ENCODE measurements around the gene YBX2. TPM values are rescaled to one million over a fixed set of nuclear protein-coding genes. Genes with fewer than 3 reads are reported as not detected.

Gene YBX2
- total RNA-seq, 1 experiment from 2014 or later = not detected

DNA sequence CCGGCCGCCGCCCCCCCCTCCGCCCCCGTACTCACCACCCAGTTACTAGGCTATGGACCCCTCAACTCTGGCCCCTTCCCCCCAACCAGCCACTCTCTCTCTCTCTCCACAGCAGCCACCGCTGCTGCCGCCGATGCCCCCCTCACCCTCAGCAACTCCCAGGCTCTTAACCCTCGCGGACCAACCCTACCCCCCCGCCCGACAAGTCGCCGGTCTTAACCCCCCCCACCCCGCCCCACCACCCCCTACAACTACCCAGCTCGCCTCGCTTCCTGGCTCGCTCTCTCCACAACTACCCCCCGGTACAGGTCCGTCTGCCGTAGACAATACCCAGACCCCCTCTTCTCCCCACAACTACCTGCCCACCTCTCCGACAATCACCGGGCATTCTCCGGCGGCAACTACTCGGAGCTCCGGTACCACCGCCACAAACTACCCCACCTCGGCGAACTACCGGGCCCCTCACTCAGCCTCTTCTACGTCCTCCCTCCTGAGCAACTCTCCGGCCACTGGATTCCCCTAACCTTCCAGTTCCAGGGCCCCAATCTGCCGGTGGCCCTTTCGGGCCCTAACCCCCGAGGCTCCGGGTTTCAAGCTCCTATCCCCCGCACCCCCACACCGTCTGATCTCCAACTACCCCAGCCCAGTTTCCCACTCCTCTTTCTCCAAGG is 55.9 kb downstream of the YBX2 start:
- Histone ChIP-seq H3K4me1 (ENCODE audit: low read length) (peaks cover 63% of the 10 kb centered on the region), H3K9me3 (ENCODE audit: low read length) (no peaks in the 10 kb centered on the region), H4K20me1 (ENCODE audit: insufficient read depth, low read depth, low read length) (peaks cover 12% of the 10 kb centered on the region; the same call in 1 of the 2 replicates), H3K79me2 (ENCODE audit: low read length) (peaks cover 40% of the 10 kb centered on the region), H3K4me3 (ENCODE audit: low read length) (peak overlapping the region; percentile 98), H3K36me3 (ENCODE audit: insufficient read depth, low read length) (peaks cover 12% of the 10 kb centered on the region; the same call in 1 of the 2 replicates), H3K4me2 (ENCODE audit: low read depth, low read length, poor library complexity, severe bottlenecking) (peak overlapping the region; percentile 90), H3K27ac (ENCODE audit: low read length) (peak overlapping the region; percentile 94), H3K27me3 (ENCODE audit: low read length) (no peaks in the 10 kb centered on the region), H3K9ac (ENCODE audit: low read length) (peak overlapping the region; percentile 100), H2AFZ (ENCODE audit: low read length) (no peak overlapping the region), H3K9me2 (replicated peaks; ENCODE audit: insufficient read depth, low read length) (no peaks in the 10 kb centered on the region)
- peak; percentile 78 for DNase-seq

Small RNA genes lying within 50 kb of the gene (small RNA-seq; reads per million reads assigned to genes)
- gene AC026954.2 = not detected
- not detected for gene RF00019

Other genes with a start within 250 kb of the YBX2 start
- not detected in 2 replicates for gene CLEC10A, start 214.4 kb downstream of the YBX2 start, total RNA-seq (2014; rRNA removed; shearing (Covaris generic); ENCODE audit: low replicate concordance)
- gene ASGR2, start 179.8 kb downstream of the YBX2 start, total RNA-seq (2014; rRNA removed; shearing (Covaris generic); ENCODE audit: low replicate concordance) = not detected in 2 replicates
- gene ASGR1, start 115.3 kb downstream of the YBX2 start, total RNA-seq (2014; rRNA removed; shearing (Covaris generic); ENCODE audit: low replicate concordance) = 1.2 TPM in 1 of 2 replicates, not detected in the other
- gene DLG4, start 74.8 kb downstream of the YBX2 start, total RNA-seq (2014; rRNA removed; shearing (Covaris generic); ENCODE audit: low replicate concordance) = 8.5 and 24.1 TPM in 2 replicates
- gene ACADVL, start 74.7 kb downstream of the YBX2 start, total RNA-seq (2014; rRNA removed; shearing (Covaris generic); ENCODE audit: low replicate concordance) = 245 and 371 TPM in 2 replicates
- gene DVL2, start 60.1 kb downstream of the YBX2 start, total RNA-seq (2014; rRNA removed; shearing (Covaris generic); ENCODE audit: low replicate concordance) = 75.2 and 117 TPM in 2 replicates
- 36.7 and 69.3 TPM in 2 replicates for gene PHF23, start 55.2 kb downstream of the YBX2 start, total RNA-seq (2014; rRNA removed; shearing (Covaris generic); ENCODE audit: low replicate concordance)
- gene GABARAP, start 52.2 kb downstream of the YBX2 start, total RNA-seq (2014; rRNA removed; shearing (Covaris generic); ENCODE audit: low replicate concordance) = 218 and 301 TPM in 2 replicates
- 52.6 and 87.8 TPM in 2 replicates for gene CTDNEP1, start 42.9 kb downstream of the YBX2 start, total RNA-seq (2014; rRNA removed; shearing (Covaris generic); ENCODE audit: low replicate concordance)
- gene ELP5, start 42.4 kb downstream of the YBX2 start, total RNA-seq (2014; rRNA removed; shearing (Covaris generic); ENCODE audit: low replicate concordance) = 38.8 and 53.4 TPM in 2 replicates
- gene CLDN7, start 32.2 kb downstream of the YBX2 start, total RNA-seq (2014; rRNA removed; shearing (Covaris generic); ENCODE audit: low replicate concordance) = not detected in 2 replicates
- 0.14 TPM in 1 of 2 replicates, not detected in the other for gene SLC2A4, start 12.9 kb downstream of the YBX2 start, total RNA-seq (2014; rRNA removed; shearing (Covaris generic); ENCODE audit: low replicate concordance)
- 231 and 326 TPM in 2 replicates for gene EIF5A, start 13.0 kb upstream of the YBX2 start, total RNA-seq (2014; rRNA removed; shearing (Covaris generic); ENCODE audit: low replicate concordance)
- 36.9 and 63.1 TPM in 2 replicates for gene GPS2, start 20.7 kb upstream of the YBX2 start, total RNA-seq (2014; rRNA removed; shearing (Covaris generic); ENCODE audit: low replicate concordance)
- gene NEURL4, start 34.7 kb upstream of the YBX2 start, total RNA-seq (2014; rRNA removed; shearing (Covaris generic); ENCODE audit: low replicate concordance) = 11.1 and 21.2 TPM in 2 replicates
- 51.0 and 85.0 TPM in 2 replicates for gene ACAP1, start 41.9 kb upstream of the YBX2 start, total RNA-seq (2014; rRNA removed; shearing (Covaris generic); ENCODE audit: low replicate concordance)
- 5.1 and 6.8 TPM in 2 replicates for gene KCTD11, start 57.5 kb upstream of the YBX2 start, total RNA-seq (2014; rRNA removed; shearing (Covaris generic); ENCODE audit: low replicate concordance)
- not detected in 2 replicates for gene TMEM95, start 60.5 kb upstream of the YBX2 start, total RNA-seq (2014; rRNA removed; shearing (Covaris generic); ENCODE audit: low replicate concordance)
- gene TNK1, start 86.5 kb upstream of the YBX2 start, total RNA-seq (2014; rRNA removed; shearing (Covaris generic); ENCODE audit: low replicate concordance) = 0.75 and 3.8 TPM in 2 replicates
- 39.8 and 40.4 TPM in 2 replicates for gene PLSCR3, start 99.9 kb upstream of the YBX2 start, total RNA-seq (2014; rRNA removed; shearing (Covaris generic); ENCODE audit: low replicate concordance)
- 262 and 330 TPM in 2 replicates for gene TMEM256, start 109.5 kb upstream of the YBX2 start, total RNA-seq (2014; rRNA removed; shearing (Covaris generic); ENCODE audit: low replicate concordance)
- not detected in 2 replicates for gene NLGN2, start 113.2 kb upstream of the YBX2 start, total RNA-seq (2014; rRNA removed; shearing (Covaris generic); ENCODE audit: low replicate concordance)
- gene SPEM1, start 125.7 kb upstream of the YBX2 start, total RNA-seq (2014; rRNA removed; shearing (Covaris generic); ENCODE audit: low replicate concordance) = not detected in 2 replicates
- gene SPEM2, start 131.0 kb upstream of the YBX2 start, total RNA-seq (2014; rRNA removed; shearing (Covaris generic); ENCODE audit: low replicate concordance) = not detected in 2 replicates
- gene SPEM3, start 134.2 kb upstream of the YBX2 start, total RNA-seq (2014; rRNA removed; shearing (Covaris generic); ENCODE audit: low replicate concordance) = not detected in 2 replicates
- gene TMEM102, start 140.8 kb upstream of the YBX2 start, total RNA-seq (2014; rRNA removed; shearing (Covaris generic); ENCODE audit: low replicate concordance) = 3.0 and 9.9 TPM in 2 replicates
- 0.32 and 0.67 TPM in 2 replicates for gene FGF11, start 144.9 kb upstream of the YBX2 start, total RNA-seq (2014; rRNA removed; shearing (Covaris generic); ENCODE audit: low replicate concordance)
- gene CHRNB1, start 150.4 kb upstream of the YBX2 start, total RNA-seq (2014; rRNA removed; shearing (Covaris generic); ENCODE audit: low replicate concordance) = 3.6 and 6.6 TPM in 2 replicates
- gene ZBTB4, start 185.0 kb upstream of the YBX2 start, total RNA-seq (2014; rRNA removed; shearing (Covaris generic); ENCODE audit: low replicate concordance) = 5.5 and 7.2 TPM in 2 replicates
- gene SLC35G6, start 186.8 kb upstream of the YBX2 start, total RNA-seq (2014; rRNA removed; shearing (Covaris generic); ENCODE audit: low replicate concordance) = not detected in 2 replicates
- 78.8 and 169 TPM in 2 replicates for gene POLR2A, start 189.7 kb upstream of the YBX2 start, total RNA-seq (2014; rRNA removed; shearing (Covaris generic); ENCODE audit: low replicate concordance)

All from Karpas-422 (cell line).